ENCODE results near the gene INPPL1.
"Not testable (repeated sequence)": the region's sequence is repeated elsewhere in the genome, so short reads cannot be mapped to it uniquely, and the experiment has no call there.

INPPL1 gene

DNA sequence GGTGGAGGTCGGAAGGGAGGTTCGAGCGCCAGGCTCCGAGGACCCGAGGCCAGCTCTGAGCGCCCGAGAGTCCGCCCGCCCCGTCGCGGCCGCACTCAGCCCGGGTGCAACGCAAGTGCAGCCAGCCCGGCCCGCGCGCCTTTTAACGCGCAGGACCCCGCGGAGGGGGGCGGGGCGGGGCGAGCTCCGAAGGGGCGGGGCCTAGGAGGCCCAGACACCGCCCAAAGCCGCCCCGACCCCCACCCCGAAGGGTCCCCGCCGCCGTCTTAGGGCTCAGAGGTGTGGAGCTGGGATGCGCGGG, 19.4 kb downstream of the INPPL1 start, which contains the start of gene PHOX2A:
TSS of gene PHOX2A (minus strand) at position 117 of the 301 bp plus-strand sequence. CDS start 172 bp downstream, outside the sequence.
- DNase-seq (ENCODE audit: low read depth, low spot score), result no peak

DNA sequence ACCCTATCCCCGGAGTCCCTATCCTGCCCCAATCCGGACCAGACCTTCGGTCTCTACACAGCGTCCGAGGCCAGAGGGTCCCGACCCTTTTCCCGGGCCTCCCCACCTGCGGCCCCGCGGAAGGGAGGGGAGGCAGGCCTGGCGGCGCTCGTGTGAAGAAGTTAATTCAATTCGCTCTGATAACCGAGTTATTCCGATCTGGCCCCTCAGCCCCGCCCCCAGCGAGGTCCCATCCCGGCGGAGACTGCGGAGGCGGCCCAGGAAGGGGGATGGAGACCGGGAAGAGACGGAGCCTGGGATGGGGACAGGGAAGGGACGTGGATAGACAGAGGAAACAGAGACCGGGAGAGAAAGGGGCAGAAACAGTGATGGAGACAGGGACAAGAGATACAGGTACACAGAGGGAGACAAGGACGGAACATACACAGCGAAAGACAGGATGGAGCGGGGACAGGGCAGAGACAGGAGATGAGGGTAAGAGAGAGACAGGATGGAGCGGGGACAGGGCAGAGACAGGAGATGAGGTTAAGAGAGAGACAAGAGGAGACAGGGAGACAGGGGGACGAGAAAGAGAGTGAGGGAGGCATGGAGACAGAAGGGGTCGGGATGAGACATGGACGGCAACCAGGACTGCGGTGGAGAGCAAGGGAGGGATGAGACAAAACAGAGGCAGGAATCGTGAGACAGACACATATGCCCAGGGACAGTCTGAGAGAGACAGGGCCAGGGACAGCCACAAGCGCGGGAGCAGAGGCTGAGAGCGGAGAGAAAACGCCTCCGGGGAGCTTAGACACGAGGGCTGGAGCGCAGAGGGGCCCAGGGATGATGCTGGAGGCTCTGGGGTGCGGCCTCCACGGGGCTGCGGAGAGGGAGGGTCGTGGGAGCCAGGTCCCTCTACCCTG, 20.0 kb downstream of the INPPL1 start:
- DNase-seq (ENCODE audit: low read depth, low spot score), result no peak

- DNase-seq (ENCODE audit: low read depth, low spot score), result no peak
These were observed 20.8 kb downstream of the INPPL1 start for GRCh38 chr11:72245263-72245816.

GRCh38 chr11:72247584-72247983, 23.0 kb downstream of the INPPL1 start:
- no peak for DNase-seq (ENCODE audit: low read depth, low spot score)

GRCh38 chr11:72249961-72250360, 25.4 kb downstream of the INPPL1 start:
- DNase-seq (ENCODE audit: low read depth, low spot score), result no peak

DNA sequence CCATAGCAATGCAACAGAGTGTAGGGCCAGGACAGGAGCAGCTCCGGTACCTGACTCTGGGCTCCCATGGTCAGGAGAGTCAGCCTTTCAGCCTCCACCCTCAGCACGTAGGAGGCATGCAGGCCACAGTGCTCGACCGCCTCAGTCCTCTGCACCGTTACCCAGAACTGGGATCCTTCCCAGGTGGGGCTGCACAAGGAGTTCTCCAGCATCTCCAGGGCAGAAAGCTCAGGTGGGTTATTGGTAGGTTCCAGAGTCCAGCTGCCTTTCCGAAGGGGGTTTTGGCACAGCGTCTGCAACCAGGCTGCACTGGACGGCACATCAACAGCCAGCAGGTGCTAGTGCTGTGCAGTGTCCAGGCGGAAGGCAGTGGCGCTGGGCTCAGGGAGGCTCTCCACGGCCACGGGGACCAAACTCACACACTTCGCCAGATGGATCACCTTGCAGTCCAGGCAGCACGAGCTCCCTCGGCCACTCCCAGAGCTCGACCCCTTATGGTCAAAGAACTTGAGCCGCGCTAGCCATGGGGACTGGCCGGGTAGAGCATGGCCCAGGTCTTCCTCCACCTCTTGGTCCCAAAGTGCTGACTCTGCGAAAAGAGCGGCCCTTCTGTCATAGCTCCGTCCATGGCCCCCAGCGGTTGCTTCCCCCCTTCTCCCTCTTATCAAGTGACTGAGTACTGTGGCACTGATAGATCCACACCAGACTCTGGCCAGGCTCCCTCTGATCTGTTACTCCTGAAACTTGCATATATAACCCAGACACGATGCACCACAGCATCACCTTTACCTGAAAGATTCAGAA, 26.3 kb downstream of the INPPL1 start:
- no peak for DNase-seq (ENCODE audit: low read depth, low spot score)

DNA sequence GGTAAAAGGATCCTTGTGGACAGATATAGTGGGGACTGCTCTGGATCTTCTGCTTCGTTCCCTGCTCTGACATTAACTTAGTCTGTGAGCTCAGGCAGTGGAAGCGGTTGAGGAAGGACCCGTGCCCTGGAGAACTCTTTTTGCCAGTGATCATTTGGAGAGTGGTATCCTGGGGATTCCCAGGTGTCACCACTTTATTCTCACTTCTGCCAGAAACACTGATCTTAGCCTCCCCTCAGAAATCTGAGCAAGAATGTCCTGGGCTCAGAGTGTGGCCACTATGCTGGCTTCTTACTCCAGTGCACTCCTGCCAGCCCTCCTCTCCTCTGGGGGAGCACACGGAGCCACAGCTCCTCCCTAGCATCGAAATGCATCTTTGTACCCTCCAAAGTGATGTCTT, 27.0 kb downstream of the INPPL1 start:
- no peak for DNase-seq (ENCODE audit: low read depth, low spot score)

- no peak for DNase-seq (ENCODE audit: low read depth, low spot score)
These were observed 28.8 kb downstream of the INPPL1 start for GRCh38 chr11:72253392-72253791.

DNA sequence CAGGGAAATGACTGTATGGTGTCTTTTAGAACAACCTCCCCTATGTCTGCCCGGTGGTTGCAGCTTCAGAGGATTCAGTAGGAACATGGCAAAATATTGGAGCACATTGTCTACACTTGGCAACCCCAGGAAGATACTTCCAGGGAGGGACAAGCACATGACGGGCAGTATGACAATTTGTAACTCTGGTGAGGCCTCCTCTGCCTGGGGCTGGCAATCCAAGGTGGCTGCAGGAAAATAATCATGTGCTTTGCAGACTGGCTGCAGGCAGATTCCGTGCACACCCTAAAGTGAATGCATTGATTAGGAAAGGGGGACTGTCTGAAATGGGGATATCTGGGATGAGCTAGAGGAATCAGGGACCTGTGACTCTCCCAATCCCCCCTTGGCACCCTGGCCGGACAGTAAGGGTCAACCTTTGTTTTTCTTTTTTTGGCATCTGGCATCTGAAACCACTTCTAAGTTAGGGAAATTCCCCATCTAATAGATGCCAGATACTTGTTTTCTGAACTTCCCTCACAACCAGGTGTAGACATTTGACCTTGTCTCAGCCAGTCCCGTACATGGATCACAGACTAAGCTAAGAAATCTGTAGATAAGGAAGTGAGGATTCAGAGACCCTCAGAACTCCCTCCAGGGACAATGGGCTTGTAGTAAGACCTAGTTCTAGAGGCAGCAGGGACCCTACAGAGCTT, 29.9 kb downstream of the INPPL1 start:
- DNase-seq (ENCODE audit: low read depth, low spot score), result no peak

DNA sequence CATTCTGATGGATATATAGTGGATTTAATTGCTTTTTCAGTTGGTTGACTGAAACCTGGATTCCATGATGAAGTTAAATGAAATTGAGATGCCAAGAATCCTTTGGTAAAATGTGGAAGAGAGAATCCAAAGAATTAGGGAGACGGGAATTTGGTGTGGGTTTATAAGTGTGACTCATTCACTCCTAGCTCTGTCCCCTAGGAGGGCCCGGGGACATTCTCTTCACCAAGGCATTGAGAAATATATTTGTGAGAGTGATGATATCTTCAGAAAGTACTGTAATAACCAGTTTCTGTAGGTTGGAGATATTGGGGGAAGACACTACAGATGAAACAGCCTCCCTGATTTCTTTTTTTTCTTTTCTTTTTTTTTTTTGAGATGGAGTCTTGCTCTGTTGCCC, 33.0 kb downstream of the INPPL1 start:
- DNase-seq (ENCODE audit: low read depth, low spot score), result no peak

- no peak for DNase-seq (ENCODE audit: low read depth, low spot score)
These were observed 34.9 kb downstream of the INPPL1 start for GRCh38 chr11:72259490-72259889.

DNA sequence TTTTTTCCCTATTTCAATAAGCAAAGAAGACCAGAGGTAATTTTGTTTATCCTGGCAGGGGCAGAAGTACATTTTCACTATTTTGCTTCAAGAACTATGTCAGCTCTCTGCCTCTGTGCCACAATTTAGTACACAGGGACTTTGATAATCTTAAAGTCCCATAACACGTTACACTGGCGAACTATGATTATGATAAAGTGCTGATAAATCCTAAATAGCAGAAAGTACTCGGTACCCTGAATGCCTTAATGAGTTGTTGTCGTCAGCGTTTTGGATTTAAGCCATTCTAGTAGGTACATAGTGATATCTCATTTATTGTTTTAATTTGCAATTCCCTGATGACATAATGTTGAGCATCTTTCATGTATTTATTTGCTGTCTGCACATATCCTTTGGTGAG, 36.0 kb downstream of the INPPL1 start:
- no peak for DNase-seq (ENCODE audit: low read depth, low spot score)

- DNase-seq (ENCODE audit: low read depth, low spot score), result no peak
These were observed 38.8 kb downstream of the INPPL1 start for GRCh38 chr11:72263361-72263760.

GRCh38 chr11:72265951-72266350, 41.4 kb downstream of the INPPL1 start:
- no peak for DNase-seq (ENCODE audit: low read depth, low spot score)

DNA sequence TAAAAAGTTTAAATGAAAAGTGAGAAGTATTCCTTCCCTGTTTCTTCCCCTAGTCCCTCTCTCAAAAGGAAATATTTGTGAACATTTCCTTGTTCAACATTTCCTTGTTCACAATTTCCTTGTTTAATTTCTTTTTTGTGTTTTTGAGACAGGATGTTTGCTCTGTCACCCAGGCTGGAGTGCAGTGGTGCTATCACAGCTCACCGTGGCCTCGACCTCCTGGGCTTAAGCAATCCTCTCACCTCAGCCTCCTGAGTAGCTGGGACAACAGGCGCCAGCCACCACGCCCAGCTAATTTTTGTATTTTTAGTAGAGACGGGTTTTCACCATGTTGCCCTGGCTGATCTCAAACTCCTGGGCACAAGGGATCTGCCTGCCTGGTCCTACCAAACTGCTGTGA, 42.4 kb downstream of the INPPL1 start:
- DNase-seq (ENCODE audit: low read depth, low spot score), result not testable (repeated sequence)

DNA sequence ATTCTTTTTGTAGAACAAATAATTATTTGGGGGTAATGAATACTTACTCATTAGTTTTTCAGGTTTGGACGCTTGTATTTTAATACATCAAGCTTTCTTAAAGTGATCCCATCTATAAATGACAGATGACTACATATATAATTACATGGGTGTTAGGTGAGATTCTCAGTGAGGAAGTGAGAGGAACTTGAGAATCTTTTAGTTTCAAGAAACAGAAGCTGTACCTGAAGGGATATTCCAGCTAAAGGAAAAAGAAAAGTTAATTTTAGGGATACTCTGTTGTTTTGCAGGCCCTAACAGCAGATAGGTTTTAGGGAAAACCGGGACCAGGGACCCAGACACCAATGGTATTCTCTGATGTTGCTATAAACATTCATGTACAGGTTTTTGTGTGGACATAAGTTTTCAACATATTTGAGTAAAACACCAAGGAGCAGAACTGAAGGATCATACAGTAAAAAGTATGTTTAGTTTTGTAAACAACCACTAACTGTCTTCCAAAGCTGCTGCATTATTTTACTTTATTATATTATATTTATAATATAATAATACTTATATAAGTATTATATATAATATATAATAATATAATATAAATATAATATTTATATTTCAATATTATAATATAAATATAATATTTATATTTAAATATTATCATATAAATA, 43.5 kb downstream of the INPPL1 start:
- no peak for DNase-seq (ENCODE audit: low read depth, low spot score)

DNA sequence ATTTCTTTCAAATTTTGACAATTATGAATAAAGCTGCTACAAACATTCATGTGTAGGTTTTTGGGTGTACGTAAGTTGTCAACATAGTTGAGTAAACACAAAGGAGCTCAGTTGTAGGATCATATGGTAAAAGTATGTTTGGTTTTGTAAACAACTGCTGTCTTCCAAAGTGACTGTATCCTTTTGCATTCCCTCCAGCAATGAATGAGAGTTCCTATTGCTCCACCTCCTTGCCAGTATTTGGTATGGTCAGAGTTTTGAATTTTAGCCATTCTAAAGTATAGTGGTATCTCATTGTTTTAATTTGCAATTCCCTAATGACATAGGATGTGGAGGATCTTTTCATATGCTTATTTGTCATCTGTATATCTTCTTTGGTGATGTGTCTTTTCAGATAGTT, 47.4 kb downstream of the INPPL1 start:
- DNase-seq (ENCODE audit: low read depth, low spot score), result no peak

GRCh38 chr11:72274435-72274834, 49.9 kb downstream of the INPPL1 start:
- no peak for DNase-seq (ENCODE audit: low read depth, low spot score)

GRCh38 chr11:72278905-72279304, 54.3 kb downstream of the INPPL1 start:
- no peak for DNase-seq (ENCODE audit: low read depth, low spot score)

DNA sequence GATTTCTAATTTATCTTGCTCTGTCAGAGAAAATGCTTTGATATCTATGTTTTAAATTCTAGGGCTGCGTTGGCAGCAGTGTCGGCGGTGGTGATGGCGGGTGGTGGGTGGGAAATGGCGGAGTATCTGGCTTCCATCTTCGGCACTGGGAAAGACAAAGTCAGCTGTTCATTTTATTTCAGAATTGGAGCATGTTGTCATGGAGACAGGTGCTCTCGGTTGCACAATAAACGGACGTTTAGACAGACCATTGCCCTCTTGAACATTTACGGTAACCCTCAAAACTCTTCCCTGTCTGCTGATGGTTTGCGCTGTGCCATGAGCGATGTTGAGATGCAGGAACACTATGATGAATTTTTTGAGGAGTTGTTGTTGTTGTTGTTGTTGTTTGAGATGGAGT, 55.5 kb downstream of the INPPL1 start:
- no peak for DNase-seq (ENCODE audit: low read depth, low spot score)

- DNase-seq (ENCODE audit: low read depth, low spot score), result no peak
These were observed 56.3 kb downstream of the INPPL1 start for GRCh38 chr11:72280726-72281315.

Data from iPS DF 19.7 (cell line).